HepG2 (cell line): ENCODE data around the gene FAM20A. TPM values are rescaled to one million over a fixed set of nuclear protein-coding genes. Genes with fewer than 3 reads are reported as not detected.

ENCODE experiments used
- FOXO4 ChIP-seq: sonication (generic); formaldehyde crosslinking; conservative IDR thresholded peaks from 2 replicates; pipeline ENCODE4 v1.8.1; 2023; ENCODE audit warnings: missing genetic modification reagents
- FUBP1 ChIP-seq: sonication (generic); formaldehyde crosslinking; IDR thresholded peaks from 2 replicates; pipeline ENCODE4 v1.5.1; 2020; ENCODE audit warnings: missing genetic modification reagents, mild to moderate bottlenecking, borderline replicate concordance
- GMEB2 ChIP-seq: IDR thresholded peaks from 2 replicates; pipeline ENCODE4 v1.6.1; 2016; ENCODE audit warnings: missing biosample characterization, missing genetic modification reagents, low read depth
- GTF3A ChIP-seq: sonication (generic); formaldehyde crosslinking; conservative IDR thresholded peaks from 2 replicates; pipeline ENCODE4 v1.4.0; 2020; ENCODE audit warnings: mild to moderate bottlenecking, missing genetic modification reagents
- HDAC6 ChIP-seq: fragments of 200-600 bp; sonication (generic); IDR thresholded peaks from 2 replicates; pipeline ENCODE4 v1.7.0; 2017; ENCODE audit warnings: mild to moderate bottlenecking, antibody characterized with exemption, low read length, low read depth
- IRF2 ChIP-seq: IDR thresholded peaks from 2 replicates; pipeline ENCODE4 v1.6.1; 2018; ENCODE audit warnings: missing genetic modification reagents, missing compliant biosample characterization
- MAX ChIP-seq: IDR thresholded peaks from 2 replicates; pipeline ENCODE4 v1.6.1; 2012; ENCODE audit warnings: inconsistent platforms
- MEIS1 ChIP-seq: sonication (generic); formaldehyde crosslinking; IDR thresholded peaks from 2 replicates; pipeline ENCODE4 v1.9.0; 2021; ENCODE audit warnings: mild to moderate bottlenecking, missing genetic modification reagents, moderate library complexity, borderline replicate concordance
- NAIF1 ChIP-seq: sonication (generic); formaldehyde crosslinking; IDR thresholded peaks from 2 replicates; pipeline ENCODE4 v1.5.0; 2020; ENCODE audit warnings: mild to moderate bottlenecking, missing genetic modification reagents, borderline replicate concordance
- NFKBIZ ChIP-seq: IDR thresholded peaks from 2 replicates; pipeline ENCODE4 v1.6.1; 2018; ENCODE audit warnings: missing genetic modification reagents, missing compliant biosample characterization
- ONECUT2 ChIP-seq: sonication (generic); formaldehyde crosslinking; IDR thresholded peaks from 2 replicates; pipeline ENCODE4 v1.4.0; 2020; ENCODE audit warnings: missing genetic modification reagents
- PRDM4 ChIP-seq: sonication (generic); formaldehyde crosslinking; IDR thresholded peaks from 2 replicates; pipeline ENCODE4 v1.9.0; 2021; ENCODE audit warnings: missing genetic modification reagents, borderline replicate concordance
- SRSF4 ChIP-seq: fragments of 200-400 bp; formaldehyde crosslinking; IDR thresholded peaks from one replicate; pipeline ENCODE4 v1.6.1; 2018; ENCODE audit warnings: mild to moderate bottlenecking, low read depth, low read length, moderate library complexity; ENCODE audit not compliant: poor library complexity, severe bottlenecking
- TFDP2 ChIP-seq: sonication (generic); formaldehyde crosslinking; IDR thresholded peaks from 2 replicates; pipeline ENCODE4 v1.4.0; 2020; ENCODE audit warnings: missing genetic modification reagents
- ZFP36L2 ChIP-seq: sonication (generic); formaldehyde crosslinking; IDR thresholded peaks from 2 replicates; pipeline ENCODE4 v1.4.0; 2020; ENCODE audit warnings: missing genetic modification reagents
- ZNF232 ChIP-seq: sonication (generic); formaldehyde crosslinking; IDR thresholded peaks from 2 replicates; pipeline ENCODE4 v1.4.0; 2020; ENCODE audit warnings: missing genetic modification reagents, borderline replicate concordance
- ZNF234 ChIP-seq: sonication (generic); formaldehyde crosslinking; conservative IDR thresholded peaks from 2 replicates; pipeline ENCODE4 v1.5.1; 2020; ENCODE audit warnings: mild to moderate bottlenecking, missing genetic modification reagents
- ZNF362 ChIP-seq: sonication (generic); formaldehyde crosslinking; IDR thresholded peaks from 2 replicates; pipeline ENCODE4 v1.4.0; 2020; ENCODE audit warnings: missing genetic modification reagents, mild to moderate bottlenecking, borderline replicate concordance
- ZNF558 ChIP-seq: sonication (generic); formaldehyde crosslinking; IDR thresholded peaks from 2 replicates; pipeline ENCODE4 v1.9.0; 2022; ENCODE audit warnings: mild to moderate bottlenecking, missing genetic modification reagents, borderline replicate concordance
- ZNF775 ChIP-seq: sonication (generic); formaldehyde crosslinking; IDR thresholded peaks from 2 replicates; pipeline ENCODE4 v1.4.0; 2020; ENCODE audit warnings: missing genetic modification reagents, mild to moderate bottlenecking, moderate library complexity, borderline replicate concordance
- polyA plus RNA-seq, 8 experiments: library from polyadenylated mRNA; depleted of rRNA in 3 of 8; stranded (reverse) in 7 of 8; unstranded in 1 of 8; fragments of >200 nt; fragmentation: Illumina TruSeq in 4 of 8; extraction: Trizol in 4 of 8; gene quantifications; 2 replicates each; pipeline versions ENCODE4 v1.2.1 to v1.2.3, GENCODE V29; 2011 to 2016; ENCODE audit warnings: low read depth in 4 of 8, missing spikeins in 1 of 8, mixed read lengths in 1 of 8; ENCODE audit not compliant: insufficient read depth in 1 of 8
- total RNA-seq, 5 experiments: library from RNA; depleted of rRNA; stranded (reverse); fragments of >200 nt; fragmentation: Illumina TruSeq; extraction: Trizol; gene quantifications; 2 replicates each; pipeline ENCODE4 v1.2.3, GENCODE V29; 2016; ENCODE audit warnings: low read depth in 1 of 5

Gene FAM20A
- total and polyA plus RNA-seq, 2 of the 13 experiments (the other 11 are each of a cell fraction or from before 2014, with no cell fraction given), result 9.3 to 20.7 TPM

- TF ChIP-seq MAX, result no peak
- TF ChIP-seq TFDP2, result no peak
- TF ChIP-seq SRSF4, result no peak
- no peak for TF ChIP-seq PRDM4 (CRISPR knock-in tag)
- no peak for TF ChIP-seq ZNF775
- no peak for TF ChIP-seq FOXO4 (CRISPR knock-in tag)
- TF ChIP-seq FUBP1 (CRISPR knock-in tag), result no peak
- TF ChIP-seq ONECUT2, result no peak
- no peak for TF ChIP-seq NAIF1 (CRISPR knock-in tag)
- no peak for TF ChIP-seq ZNF558 (CRISPR knock-in tag)
- no peak for TF ChIP-seq ZNF234 (CRISPR knock-in tag)
- no peak for TF ChIP-seq MEIS1
- no peak for TF ChIP-seq ZFP36L2 (CRISPR knock-in tag)
- no peak for TF ChIP-seq GMEB2 (CRISPR knock-in tag)
- TF ChIP-seq GTF3A, result no peak
- TF ChIP-seq HDAC6, result no peak
- TF ChIP-seq ZNF232 (CRISPR knock-in tag), result peak; percentile 81
- TF ChIP-seq IRF2 (CRISPR knock-in tag), result no peak
- no peak for TF ChIP-seq ZNF362 (CRISPR knock-in tag)
- no peak for TF ChIP-seq NFKBIZ (CRISPR knock-in tag)
Measured at GRCh38 chr17:68567035-68567434, 34.1 kb downstream of the FAM20A start (continued).
